Activated T-cell treated with anti-CD3 and anti-CD28 coated beads, Interleukin-2, amount 50 U/mL, for 72 hours (primary cell): ENCODE measurements around the gene NHLRC4. TPM values are rescaled to one million over a fixed set of nuclear protein-coding genes. Genes with fewer than 3 reads are reported as not detected.
A peak's percentile ranks its signal among the peaks of the same experiment; 100 is the strongest.

ENCODE experiments used
- ATAC-seq, 2 donors: fragments of 150-1000 bp; cut with Tn5 transposase; replicated peaks in 1 of 2; 2 replicates each; pipeline ENCODE4 v1.10.0; 2021; ENCODE audit warnings: moderate library complexity in 2 of 2, mild to moderate bottlenecking in 1 of 2
- DNase-seq, 2 donors: peaks; one replicate each; pipeline ENCODE4 v3.0.0; 2021 to 2022; ENCODE audit warnings: mixed read lengths in 1 of 2
- H3K27ac Mint-ChIP-seq: one replicate; pipeline ENCODE4 v1.8.0; 2022; ENCODE audit warnings: mild to moderate bottlenecking, moderate library complexity, mixed read lengths
- H3K27me3 Mint-ChIP-seq: one replicate; pipeline ENCODE4 v1.8.0; 2022; ENCODE audit warnings: low read depth, mixed read lengths
- H3K36me3 Mint-ChIP-seq, 2 donors: one replicate each; pipeline ENCODE4 v1.8.0; 2022; ENCODE audit warnings: mixed read lengths in 2 of 2, mild to moderate bottlenecking in 1 of 2; ENCODE audit not compliant: insufficient read depth in 2 of 2
- H3K4me1 Mint-ChIP-seq: one replicate; pipeline ENCODE4 v1.8.0; 2022; ENCODE audit warnings: low read depth, mixed read lengths
- H3K4me3 Mint-ChIP-seq, 2 donors: one replicate each; pipeline ENCODE4 v1.8.0; 2022; ENCODE audit warnings: mild to moderate bottlenecking in 2 of 2, mixed read lengths in 2 of 2, moderate library complexity in 2 of 2
- H3K9me3 Mint-ChIP-seq, 2 donors: one replicate each; pipeline ENCODE4 v1.8.0; 2022; ENCODE audit warnings: mixed read lengths in 2 of 2
- total RNA-seq, 2 donors: library from RNA; stranded (reverse); gene quantifications; one replicate each; pipeline ENCODE4 v1.2.3, GENCODE V29; 2022

Gene NHLRC4
- total RNA-seq, 2 donors from 2014 or later, result 1.4 TPM

DNA sequence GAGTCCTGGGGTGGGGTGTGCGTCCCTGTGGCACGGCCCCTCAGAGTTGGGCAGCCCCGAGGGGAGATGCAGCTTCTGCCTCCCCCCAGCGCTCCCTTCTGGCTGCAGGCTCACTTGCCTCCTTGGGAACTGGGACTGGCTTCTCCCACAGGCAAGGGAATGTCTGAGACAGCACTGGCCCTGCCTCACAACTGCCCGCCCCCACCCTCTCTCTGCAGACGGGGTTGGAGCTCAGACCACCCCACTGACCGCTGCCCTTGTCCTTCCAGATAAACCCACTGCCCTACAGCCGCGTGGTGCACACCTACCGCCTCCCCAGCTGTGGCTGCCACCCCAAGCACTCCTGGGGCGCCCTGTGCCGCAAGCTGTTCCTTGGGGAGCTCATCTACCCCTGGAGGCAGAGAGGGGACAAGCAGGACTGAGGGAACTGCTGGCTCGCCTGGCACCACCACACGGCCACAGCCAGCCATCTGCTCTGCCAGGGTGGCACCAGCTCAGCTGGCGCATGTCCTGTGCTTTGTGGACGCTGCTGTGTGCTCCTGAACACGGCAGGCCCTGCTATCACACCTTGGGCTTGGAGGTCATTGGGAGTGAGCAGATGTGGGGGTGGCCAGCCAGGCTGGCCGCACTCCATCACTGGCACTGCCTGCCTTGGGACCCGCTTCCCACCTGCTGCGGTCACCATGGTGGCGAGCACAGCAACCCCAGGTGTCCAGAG lies 16.0 kb downstream of the NHLRC4 start:
- ATAC-seq (no peak), DNase-seq (no peak)
- H3K4me1 Mint-ChIP-seq, result peaks cover 15% of the 10 kb centered on the region
- no peaks in the 10 kb centered on the region for H3K9me3 Mint-ChIP-seq
- no peak overlapping the region for H3K27ac Mint-ChIP-seq
- no peaks in the 10 kb centered on the region for H3K27me3 Mint-ChIP-seq
- H3K36me3 Mint-ChIP-seq, result no peaks in the 10 kb centered on the region
- H3K4me3 Mint-ChIP-seq, result no peak overlapping the region

DNA sequence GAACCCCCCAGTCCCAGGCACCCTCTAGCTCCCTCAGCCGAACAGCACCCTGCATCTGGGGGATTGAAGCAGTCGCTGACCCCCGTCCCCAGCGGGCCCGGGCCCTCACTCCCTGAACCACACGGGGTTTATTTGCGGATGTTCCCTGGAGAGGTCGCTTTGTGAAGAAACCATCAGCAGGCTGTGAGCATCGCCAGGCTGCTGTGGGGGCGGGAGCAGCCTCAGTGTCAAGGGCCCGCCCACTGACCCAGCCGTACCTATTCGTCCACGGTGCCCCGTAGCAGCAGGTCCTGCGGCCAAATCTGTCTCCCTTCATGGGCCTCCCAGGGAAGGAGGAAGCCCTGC lies 16.6 kb downstream of the NHLRC4 start:
- H3K27me3 Mint-ChIP-seq, result no peaks in the 10 kb centered on the region

DNA sequence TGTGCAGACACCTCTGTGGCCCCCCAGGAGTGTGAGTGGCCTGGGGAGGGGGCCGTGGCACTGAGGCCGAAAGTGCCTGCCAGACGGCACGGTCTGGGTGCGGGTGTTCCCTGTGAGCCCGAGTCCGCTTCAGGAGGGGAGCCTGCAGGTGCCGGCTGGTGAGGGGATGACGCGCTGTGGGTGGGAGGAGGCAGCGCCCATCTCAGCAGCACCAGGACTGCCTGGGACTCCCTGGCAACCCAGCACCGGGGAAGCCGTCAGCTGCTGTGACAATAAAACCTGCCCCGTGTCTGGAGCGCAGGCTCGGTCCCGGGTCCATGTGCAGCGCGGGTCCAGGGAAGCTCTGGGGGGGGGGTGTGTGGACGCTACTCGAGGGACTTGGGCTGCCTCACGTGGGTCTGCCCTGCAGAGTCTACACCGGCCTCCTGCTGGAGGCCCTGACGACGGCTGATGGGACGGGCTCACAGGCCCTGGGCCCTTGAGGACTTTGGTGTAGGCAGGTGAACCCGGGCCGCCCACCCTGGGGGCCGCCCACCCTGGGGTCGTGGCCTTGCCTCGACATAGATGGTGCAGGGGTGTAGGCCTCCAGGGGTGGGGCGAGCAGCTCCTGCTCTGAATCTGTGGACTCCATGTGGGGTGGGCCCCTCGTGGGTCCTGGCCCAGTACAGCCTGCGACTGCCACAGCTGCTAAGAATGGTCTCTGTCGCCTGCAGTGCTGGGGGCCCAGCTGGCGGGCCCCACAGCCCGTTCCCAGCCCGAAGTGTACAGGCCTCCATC lies 17.2 kb downstream of the NHLRC4 start:
- H3K27me3 Mint-ChIP-seq, result no peaks in the 10 kb centered on the region

More for the DNA sequence above, 16.6 kb downstream of the NHLRC4 start:
- ATAC-seq (no peak), DNase-seq (no peak)
- no peaks in the 10 kb centered on the region for H3K9me3 Mint-ChIP-seq
- H3K4me3 Mint-ChIP-seq, result no peak overlapping the region
- no peak overlapping the region for H3K27ac Mint-ChIP-seq
- peaks cover 22% of the 10 kb centered on the region for H3K4me1 Mint-ChIP-seq
- no peaks in the 10 kb centered on the region for H3K36me3 Mint-ChIP-seq

DNA sequence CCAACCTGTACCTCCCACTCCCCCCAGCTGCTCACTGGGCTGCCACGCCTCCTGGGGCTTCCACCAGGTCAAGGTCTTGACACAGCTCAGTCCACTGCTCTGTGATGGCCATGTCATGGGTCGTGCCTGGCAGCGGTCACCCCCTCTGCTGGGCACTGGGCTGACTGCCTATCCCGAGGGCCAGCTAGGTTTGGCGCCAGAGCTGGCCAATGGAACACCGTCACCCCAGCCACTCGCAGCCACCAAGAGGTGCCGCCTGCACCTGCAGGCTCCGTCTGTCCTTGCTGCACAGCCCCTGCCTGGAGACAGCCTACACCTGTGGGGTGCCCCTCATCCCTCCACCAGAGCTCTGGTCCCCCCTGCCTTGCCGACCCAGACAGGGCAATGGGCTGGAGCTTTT lies 18.5 kb downstream of the NHLRC4 start:
- Mint-ChIP-seq H3K4me1 (peaks cover 22% of the 10 kb centered on the region), H3K4me3 (no peak overlapping the region), H3K27ac (no peak overlapping the region), H3K9me3 (no peaks in the 10 kb centered on the region), H3K36me3 (peaks cover 0 to 2% of the 10 kb centered on the region in 2 donors), H3K27me3 (no peaks in the 10 kb centered on the region)
- no peak for DNase-seq
- ATAC-seq, result no peak

More for the DNA sequence above, 17.2 kb downstream of the NHLRC4 start:
- ATAC-seq, result no peak
- Mint-ChIP-seq H3K4me1 (peaks cover 22% of the 10 kb centered on the region), H3K9me3 (no peaks in the 10 kb centered on the region), H3K27ac (no peak overlapping the region), H3K4me3 (no peak overlapping the region), H3K36me3 (peaks cover 0 to 2% of the 10 kb centered on the region in 2 donors)
- DNase-seq, result no peak

DNA sequence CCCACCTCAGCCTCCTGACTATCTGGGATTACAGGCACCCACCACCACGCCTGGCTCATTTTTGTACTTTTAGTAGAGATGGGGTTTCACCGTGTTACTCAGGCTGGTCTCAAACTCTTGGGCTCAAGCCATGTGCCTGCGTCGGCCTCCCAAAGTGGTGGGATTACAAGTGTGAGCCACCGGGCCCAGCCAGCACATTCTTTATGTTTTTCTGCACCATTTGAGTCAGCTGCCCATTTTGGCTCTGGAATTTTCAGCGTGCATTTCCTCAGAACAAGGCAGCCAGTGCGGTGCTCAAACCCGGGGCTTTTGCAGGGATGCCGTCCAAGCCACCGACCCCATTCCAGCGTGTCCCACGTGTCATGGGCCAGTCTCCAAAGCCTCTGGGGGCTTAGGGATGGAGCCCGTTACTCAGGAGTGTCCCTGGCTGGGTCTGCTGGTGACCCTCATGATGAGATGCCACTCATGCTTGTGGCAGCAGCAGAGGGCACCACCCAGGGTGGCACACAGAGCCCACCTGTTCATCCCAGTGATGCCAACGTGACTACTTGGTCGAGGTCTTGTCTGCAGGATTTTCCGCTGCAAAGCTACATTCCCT lies 19.3 kb downstream of the NHLRC4 start:
- ATAC-seq (no peak), DNase-seq (no peak)
- Mint-ChIP-seq H3K27me3 (no peaks in the 10 kb centered on the region), H3K36me3 (peaks cover 0 to 4% of the 10 kb centered on the region in 2 donors), H3K27ac (no peak overlapping the region), H3K4me3 (peak overlapping the region in 1 of 2 donors; percentile 14), H3K9me3 (no peaks in the 10 kb centered on the region), H3K4me1 (peaks cover 30% of the 10 kb centered on the region)

DNA sequence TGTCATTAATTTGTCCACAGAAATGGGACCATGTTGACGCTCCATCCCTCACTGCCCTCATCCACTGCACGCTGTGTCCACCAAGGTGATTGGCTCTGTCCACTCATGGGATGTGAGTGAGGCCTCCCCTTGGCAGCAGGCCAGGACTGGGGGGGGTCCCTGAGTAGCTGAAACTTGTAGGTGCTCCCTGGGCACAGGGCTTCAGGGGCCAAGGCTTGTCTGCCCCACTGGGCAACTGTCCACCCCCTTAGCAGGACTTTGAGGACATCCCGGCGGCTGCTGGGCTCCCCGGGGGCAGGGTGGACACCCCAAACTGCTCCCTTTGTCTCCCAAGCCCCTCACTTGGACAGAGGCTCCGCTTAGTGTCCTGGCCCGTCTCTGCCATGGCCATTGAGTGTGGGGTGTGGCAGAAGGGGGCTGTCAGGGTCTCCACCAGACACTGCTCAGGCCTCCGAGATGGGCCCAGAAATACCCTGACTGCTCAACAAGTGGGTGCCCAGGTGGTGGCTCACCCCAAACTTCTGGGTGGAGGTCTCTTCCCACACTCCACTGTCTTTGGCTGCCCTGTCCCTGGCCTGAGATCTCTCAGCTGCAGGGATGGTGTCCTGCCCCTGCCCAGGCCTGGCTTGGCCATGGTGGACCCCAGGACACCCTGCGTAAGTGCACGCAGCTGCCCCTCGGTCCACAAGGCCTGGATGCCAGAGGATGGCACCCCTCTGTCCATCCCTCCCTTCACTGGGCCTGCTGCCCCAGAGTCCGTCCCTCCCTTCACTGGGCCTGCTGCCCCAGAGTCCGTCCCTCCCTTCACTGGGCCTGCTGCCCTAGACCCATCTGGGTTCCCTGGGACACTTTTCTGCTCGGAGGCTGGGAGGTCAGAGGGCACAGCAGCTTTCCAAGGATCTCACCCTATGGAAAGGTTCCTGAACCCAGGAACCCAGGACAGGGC lies 20.1 kb downstream of the NHLRC4 start:
- Mint-ChIP-seq H3K36me3 (peaks cover 0 to 4% of the 10 kb centered on the region in 2 donors), H3K9me3 (no peaks in the 10 kb centered on the region), H3K27ac (no peak overlapping the region), H3K4me1 (peaks cover 38% of the 10 kb centered on the region), H3K27me3 (no peaks in the 10 kb centered on the region), H3K4me3 (peak overlapping the region; percentile 92 to 97)
- DNase-seq (no peak), ATAC-seq (no peak)

DNA sequence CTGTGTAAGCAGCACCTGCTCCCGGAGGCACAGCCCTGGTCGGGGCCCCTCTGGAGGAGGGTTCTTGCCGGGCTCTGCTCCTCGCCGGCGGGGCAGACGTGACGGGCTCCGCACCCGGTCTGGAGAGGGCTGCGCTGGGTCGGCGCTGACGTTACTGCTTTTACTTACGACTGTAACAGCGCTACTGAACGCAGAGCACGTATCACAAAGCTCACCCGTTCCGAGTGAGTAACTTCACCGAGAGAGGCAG lies 21.8 kb downstream of the NHLRC4 start:
- H3K4me3 Mint-ChIP-seq, result peak overlapping the region; percentile 92 to 97
- H3K9me3 Mint-ChIP-seq, result no peaks in the 10 kb centered on the region
- DNase-seq (peak; percentile 71 to 73), ATAC-seq (peak; percentile 22 to 26)
- H3K27me3 Mint-ChIP-seq, result no peaks in the 10 kb centered on the region
- H3K4me1 Mint-ChIP-seq, result peaks cover 54% of the 10 kb centered on the region
- peak overlapping the region; percentile 87 for H3K27ac Mint-ChIP-seq
- peaks cover 0 to 4% of the 10 kb centered on the region in 2 donors for H3K36me3 Mint-ChIP-seq

DNA sequence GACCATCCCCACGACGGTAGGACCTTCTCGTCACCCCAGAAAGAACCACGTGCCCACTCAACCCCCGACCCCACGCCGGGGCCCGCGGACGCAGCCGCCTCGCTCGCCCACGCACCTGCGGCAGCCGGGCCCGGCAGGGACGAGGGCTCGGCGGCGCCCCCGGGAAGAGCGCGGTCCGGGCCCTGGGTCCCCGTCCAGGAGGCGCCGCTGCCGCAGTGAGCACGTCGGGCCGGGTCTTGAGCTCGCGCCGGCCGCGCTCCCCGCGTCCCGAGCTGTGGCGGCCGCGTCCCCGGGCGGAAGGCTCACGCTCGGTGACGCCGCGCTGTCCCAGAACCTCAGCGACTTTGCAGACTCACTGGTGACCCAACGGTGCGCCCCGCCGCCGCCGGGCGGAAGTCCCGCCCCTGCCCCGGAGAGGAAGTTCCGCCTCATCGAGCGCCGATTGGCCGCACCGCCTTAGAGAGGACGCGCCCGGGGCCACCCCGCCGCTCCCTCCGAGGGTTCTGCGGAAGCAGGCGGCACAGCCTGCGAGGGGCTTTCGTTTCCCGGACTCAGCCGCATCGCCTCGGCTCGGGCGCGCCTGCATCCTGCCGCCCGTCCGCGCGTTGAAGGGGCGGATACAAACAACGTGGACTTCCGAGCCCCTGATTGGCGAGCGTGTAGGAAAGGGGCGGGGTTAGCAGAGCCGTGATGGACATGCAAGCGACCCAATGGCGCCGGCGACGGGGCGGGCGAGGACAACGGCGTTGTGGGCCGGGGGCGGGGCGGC lies 22.3 kb downstream of the NHLRC4 start:
- H3K9me3 Mint-ChIP-seq, result no peaks in the 10 kb centered on the region
- DNase-seq (peak; percentile 98), ATAC-seq (peak; percentile 76)
- peaks cover 0 to 4% of the 10 kb centered on the region in 2 donors for H3K36me3 Mint-ChIP-seq
- peak overlapping the region; percentile 96 for H3K27ac Mint-ChIP-seq
- no peaks in the 10 kb centered on the region for H3K27me3 Mint-ChIP-seq
- H3K4me1 Mint-ChIP-seq, result peaks cover 56% of the 10 kb centered on the region
- H3K4me3 Mint-ChIP-seq, result peak overlapping the region; percentile 92 to 97

DNA sequence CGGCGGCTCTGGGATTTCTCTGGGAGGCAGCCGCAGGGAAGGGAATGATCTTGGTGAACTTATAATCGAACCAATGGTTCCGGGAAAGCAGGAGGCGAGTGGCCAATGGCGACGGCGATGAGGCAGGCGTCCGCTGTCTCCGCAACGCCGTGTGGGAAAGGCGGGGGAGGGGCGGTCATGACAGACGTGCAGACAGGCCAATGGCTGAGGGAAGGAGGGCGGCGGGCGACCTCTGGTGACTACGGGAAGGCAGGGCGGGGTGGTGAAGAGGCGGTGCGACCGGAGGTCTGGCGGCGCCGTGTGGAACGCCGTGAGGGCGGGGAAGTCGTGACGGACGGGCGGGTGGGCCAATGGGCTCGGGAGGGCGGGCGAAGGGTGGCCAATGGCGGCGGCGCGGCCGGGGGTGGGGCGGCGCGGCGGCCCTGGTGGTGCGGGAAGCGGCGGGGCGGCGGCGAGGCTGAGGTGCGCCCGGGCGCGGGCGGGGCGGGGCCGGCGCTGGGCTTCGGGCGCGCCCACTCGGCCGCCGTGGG lies 22.9 kb downstream of the NHLRC4 start, which contains the start of gene RAB40C:
RAB40C (plus strand) TSS at position 409 of the 530 bp plus-strand sequence. CDS start 226 bp downstream, outside the sequence.
- Mint-ChIP-seq H3K4me1 (peaks cover 57% of the 10 kb centered on the region), H3K36me3 (peaks cover 0 to 4% of the 10 kb centered on the region in 2 donors), H3K4me3 (peak within 1 kb of the TSS; percentile 84 to 87), H3K9me3 (no peaks in the 10 kb centered on the region), H3K27ac (peak within 1 kb of the TSS; percentile 96), H3K27me3 (no peaks in the 10 kb centered on the region)
- peak; percentile 86 to 87 for ATAC-seq
- DNase-seq, result peak; percentile 99 to 100

DNA sequence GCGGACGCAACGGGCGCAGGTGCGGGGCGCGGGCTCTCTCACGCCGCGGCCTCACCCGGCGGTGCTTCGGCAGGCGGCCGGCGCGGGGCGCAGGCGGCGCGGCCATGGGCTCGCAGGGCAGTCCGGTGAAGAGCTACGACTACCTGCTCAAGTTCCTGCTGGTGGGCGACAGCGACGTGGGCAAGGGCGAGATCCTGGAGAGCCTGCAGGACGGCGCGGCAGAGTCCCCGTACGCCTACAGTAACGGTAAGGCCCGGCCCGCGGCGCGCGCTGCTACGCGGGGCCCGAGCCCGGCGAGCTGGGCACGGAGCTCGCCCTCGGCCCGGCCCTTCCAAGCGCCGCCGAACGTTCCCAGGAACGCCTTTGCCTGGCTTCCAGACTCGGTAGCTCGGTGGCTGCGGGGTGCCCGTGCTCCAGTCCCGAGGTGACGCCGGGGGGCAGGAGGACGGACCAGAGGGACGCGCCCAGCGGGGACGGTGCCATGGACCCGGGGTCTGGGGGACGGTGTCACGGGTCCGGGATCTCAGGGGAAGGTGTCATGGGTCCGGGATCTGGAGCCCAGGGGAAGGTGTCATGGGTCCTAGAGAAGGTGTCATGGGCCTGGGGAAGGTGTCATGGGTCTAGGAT lies 23.5 kb downstream of the NHLRC4 start:
- no peaks in the 10 kb centered on the region for H3K27me3 Mint-ChIP-seq
- H3K4me1 Mint-ChIP-seq, result peaks cover 58% of the 10 kb centered on the region
- peak in 1 of 2 donors; percentile 1 for ATAC-seq
- DNase-seq, result no peak
- peak overlapping the region; percentile 35 for H3K27ac Mint-ChIP-seq
- H3K9me3 Mint-ChIP-seq, result no peaks in the 10 kb centered on the region
- peaks cover 0 to 4% of the 10 kb centered on the region in 2 donors for H3K36me3 Mint-ChIP-seq
- peak overlapping the region; percentile 84 for H3K4me3 Mint-ChIP-seq

DNA sequence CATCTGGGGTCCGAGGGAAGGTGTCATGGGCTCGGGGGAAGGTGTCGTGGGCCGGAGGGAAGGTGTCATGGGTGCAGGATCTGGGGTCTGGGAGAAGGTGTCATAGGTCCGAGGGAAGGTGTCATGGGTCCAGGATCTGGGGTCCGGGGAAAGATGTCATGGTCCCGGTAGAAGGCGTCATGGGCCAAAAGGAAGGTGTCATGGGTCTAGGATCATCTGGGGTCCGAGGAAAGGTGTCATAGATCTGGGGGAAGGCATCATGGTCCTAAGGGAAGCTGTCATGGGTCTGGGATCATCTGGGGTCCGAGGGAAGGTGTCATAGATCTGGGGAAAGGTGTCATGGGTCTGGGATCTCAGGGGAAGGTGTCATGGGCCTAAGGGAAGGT lies 24.0 kb downstream of the NHLRC4 start:
- Mint-ChIP-seq H3K9me3 (no peaks in the 10 kb centered on the region), H3K4me3 (peak overlapping the region; percentile 84), H3K27ac (peak overlapping the region; percentile 35), H3K4me1 (peaks cover 54% of the 10 kb centered on the region), H3K36me3 (peaks cover 0 to 4% of the 10 kb centered on the region in 2 donors), H3K27me3 (no peaks in the 10 kb centered on the region)
- ATAC-seq (no peak), DNase-seq (no peak)
